Right lobe of liver (tissue), 6 donors: ENCODE results near the gene SHLD1. TPM values are rescaled to one million over a fixed set of nuclear protein-coding genes. Genes with fewer than 3 reads are reported as not detected.

Source experiments
- ATAC-seq, 4 donors: fragments of 200-7000 bp; cut with Tn5 transposase; one replicate each; pipeline ENCODE4 v1.9.1; 2020; ENCODE audit warnings: mild to moderate bottlenecking in 4 of 4, moderate library complexity in 4 of 4
- DNase-seq, 3 donors: peaks; one replicate each; pipeline ENCODE4 v3.0.0-alpha.2; 2020
- H3K27ac ChIP-seq, 3 donors: fragments of 200-600 bp; one replicate each; pipeline ENCODE4 v1.8.0; 2022
- H3K27me3 ChIP-seq, 2 donors: fragments of 200-600 bp; one replicate each; pipeline ENCODE4 v1.8.0; 2022
- H3K36me3 ChIP-seq, 4 donors: fragments of 200-600 bp; sonication (generic) in 1 of 4; one replicate each; pipeline versions ENCODE4 v1.5.1 to v1.8.0; 2017 to 2022; ENCODE audit warnings: control low read depth in 1 of 4
- H3K4me1 ChIP-seq, 4 donors: fragments of 200-600 bp; sonication (generic) in 1 of 4; one replicate each; pipeline versions ENCODE4 v1.5.1 to v1.8.0; 2017 to 2022; ENCODE audit warnings: control low read depth in 1 of 4
- H3K4me3 ChIP-seq, 3 donors: fragments of 200-600 bp; one replicate each; pipeline ENCODE4 v1.8.0; 2022
- H3K9me3 ChIP-seq, 4 donors: fragments of 200-600 bp; sonication (generic) in 1 of 4; one replicate each; pipeline versions ENCODE4 v1.5.1 to v1.8.0; 2017 to 2022; ENCODE audit warnings: control low read depth in 1 of 4
- CTCF ChIP-seq, 4 donors: fragments of 200-600 bp in 3 of 4; fragments of 450-650 bp in 1 of 4; IDR thresholded peaks; one replicate each; pipeline versions ENCODE4 v1.5.1 to v1.8.0; 2016 to 2022; ENCODE audit warnings: antibody characterized with exemption in 4 of 4, mild to moderate bottlenecking in 2 of 4
- POLR2A ChIP-seq: fragments of 450-650 bp; IDR thresholded peaks from one replicate; pipeline ENCODE4 v1.6.1; 2017; ENCODE audit warnings: antibody characterized with exemption, mild to moderate bottlenecking
- WGBS: methylation state at CpG from one replicate; pipeline ENCODE4 v1.1.6; 2018; ENCODE audit warnings: low coverage, low lambda C conversion rate; ENCODE audit not compliant: insufficient coverage; ENCODE audit errors: missing lambda C conversion rate; 5-methylcytosine and 5-hydroxymethylcytosine counted together
- intact Hi-C, 2 donors: fragments of 100-400 bp; cut with DNase I; formaldehyde crosslinking; loops; one replicate each; pipeline versions ENCODE4 v1.11.2 to v1.14.1; 2022
- total RNA-seq, 6 experiments: library from RNA; depleted of rRNA in 2 of 6; stranded (reverse); fragments of >200 nt in 2 of 6; fragmentation: NEBNext Ultra II Directional in 3 of 6; extraction: Animal tissue kit (Norgen Biotek cat#: 25700) in 3 of 6; gene quantifications; one replicate each; pipeline versions ENCODE4 v1.1.0 to v1.2.4, GENCODE V29; 2016 to 2023
- donor health status: DM: no; HTN: yes; CAD: no.
- donor health status: DM: no; HTN: no; CAD: no.
- donor health status: DM: no; HTN: no; CAD: no.
- donor health status: DM: no; HTN: yes; CAD: no.
- donor health status: DM: no; HTN: yes; CAD: no.

Gene SHLD1
- total RNA-seq, 6 experiments from 2014 or later: 0.69 to 1.9 (median 1.4) TPM; not detected in 1

GRCh38 chr20:5834436-5835005, 84.3 kb downstream of the SHLD1 start:
- intact Hi-C loops: no loop called here
- no peak overlapping the region for H3K27ac ChIP-seq
- H3K27me3 ChIP-seq: no peaks in the 10 kb centered on the region
- no peaks in the 10 kb centered on the region for H3K9me3 ChIP-seq
- no peaks in the 10 kb centered on the region for H3K4me1 ChIP-seq
- no peak for DNase-seq
- TF ChIP-seq CTCF (IDR thresholded peaks at IDR 0.05) (no peak), POLR2A (no peak)
- no peaks in the 10 kb centered on the region for H3K36me3 ChIP-seq
- H3K4me3 ChIP-seq: no peak overlapping the region
- ATAC-seq: peak in 1 of 4 donors; percentile 29

GRCh38 chr20:5835321-5835821, 85.2 kb downstream of the SHLD1 start:
- intact Hi-C loops: no loop called here
- TF ChIP-seq CTCF (IDR thresholded peaks at IDR 0.05) (no peak), POLR2A (no peak)
- Histone ChIP-seq H3K4me1 (no peaks in the 10 kb centered on the region), H3K9me3 (no peaks in the 10 kb centered on the region), H3K27me3 (no peaks in the 10 kb centered on the region), H3K27ac (no peak overlapping the region), H3K36me3 (no peaks in the 10 kb centered on the region), H3K4me3 (no peak overlapping the region)
- ATAC-seq (peak in 1 of 4 donors; percentile 78), DNase-seq (no peak)
- 74% methylated on average over 2 of the region's 2 CpGs for WGBS

GRCh38 chr20:5835871-5836270, 85.7 kb downstream of the SHLD1 start:
- H3K4me3 ChIP-seq: no peak overlapping the region
- 88% methylated on average over 4 of the region's 4 CpGs for WGBS
- no peaks in the 10 kb centered on the region for H3K4me1 ChIP-seq
- no peaks in the 10 kb centered on the region for H3K27me3 ChIP-seq
- H3K36me3 ChIP-seq: no peaks in the 10 kb centered on the region
- intact Hi-C loops: no loop called here
- ATAC-seq: no peak
- TF ChIP-seq CTCF (IDR thresholded peaks at IDR 0.05) (no peak), POLR2A (no peak)
- no peak for DNase-seq
- no peaks in the 10 kb centered on the region for H3K9me3 ChIP-seq
- H3K27ac ChIP-seq: no peak overlapping the region

DNA sequence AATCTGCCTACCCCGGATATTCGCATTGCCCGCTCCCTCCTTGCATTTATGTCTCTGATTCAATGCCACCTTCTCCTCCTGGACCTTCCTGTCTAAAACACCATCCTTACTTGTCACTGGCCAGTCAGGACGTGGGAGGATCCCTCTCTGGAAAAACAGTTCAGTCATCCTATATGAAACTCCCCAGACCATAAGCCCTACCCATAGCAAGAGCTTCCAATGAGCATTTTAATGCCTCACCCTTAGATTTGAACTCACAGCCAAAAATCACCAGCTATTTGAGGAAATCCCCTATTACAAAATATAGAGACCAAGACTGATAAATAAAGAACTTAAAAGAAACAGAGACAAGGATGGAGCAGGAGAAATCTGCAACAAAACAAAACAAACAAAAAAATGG, 86.4 kb downstream of the SHLD1 start:
- H3K27me3 ChIP-seq: no peaks in the 10 kb centered on the region
- no peaks in the 10 kb centered on the region for H3K4me1 ChIP-seq
- no peak overlapping the region for H3K27ac ChIP-seq
- no peak overlapping the region for H3K4me3 ChIP-seq
- intact Hi-C loops: no loop called here
- H3K9me3 ChIP-seq: no peaks in the 10 kb centered on the region
- H3K36me3 ChIP-seq: no peaks in the 10 kb centered on the region
- WGBS: 76% methylated on average over 4 of the region's 4 CpGs
- TF ChIP-seq CTCF (IDR thresholded peaks at IDR 0.05): no peak
- TF ChIP-seq POLR2A: no peak
- no peak for DNase-seq
- no peak for ATAC-seq
